ENCODE data around the gene FRS3.

DNA sequence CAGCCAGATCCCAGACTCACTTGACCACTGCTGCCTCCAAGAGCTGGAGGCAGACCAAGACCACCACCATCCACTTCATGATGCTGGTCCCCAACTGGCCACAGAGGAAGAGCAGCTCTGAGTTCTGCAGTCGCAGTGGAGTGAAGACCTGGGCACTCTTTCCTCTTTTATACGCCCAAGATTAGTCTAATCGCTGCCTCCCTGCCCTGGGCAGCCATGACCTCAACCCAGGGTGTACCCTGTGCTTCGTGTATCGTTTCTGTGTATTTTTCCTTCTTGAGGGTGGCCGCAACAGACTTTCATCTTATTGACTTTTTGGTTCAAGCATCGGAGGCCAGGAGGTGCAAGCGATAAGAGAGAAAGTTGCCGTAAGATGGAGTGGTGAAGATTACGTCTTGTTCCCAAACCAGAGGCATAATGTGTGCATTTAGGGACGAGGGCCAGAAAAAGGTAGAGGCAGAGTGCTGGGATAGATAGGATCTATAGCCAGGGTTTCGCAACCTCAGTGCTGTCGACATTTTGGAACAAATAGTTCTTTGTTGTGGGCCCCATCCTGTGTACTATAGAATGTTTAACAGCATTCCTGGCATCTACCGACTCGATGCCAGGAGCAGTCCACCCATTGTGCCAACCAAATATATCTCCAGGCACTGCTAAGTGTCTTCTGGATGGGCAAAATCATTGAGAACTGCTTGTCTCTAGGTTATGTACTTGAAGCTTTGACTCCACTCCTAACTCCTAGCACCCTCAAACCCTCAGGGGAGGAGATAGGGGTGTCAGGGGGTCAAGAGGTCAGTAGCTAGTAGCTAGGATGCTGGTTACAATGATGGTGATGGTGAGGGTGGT is 32.2 kb downstream of the FRS3 start, which contains the start of gene PGC:
- TF ChIP-seq, protein P1, sequence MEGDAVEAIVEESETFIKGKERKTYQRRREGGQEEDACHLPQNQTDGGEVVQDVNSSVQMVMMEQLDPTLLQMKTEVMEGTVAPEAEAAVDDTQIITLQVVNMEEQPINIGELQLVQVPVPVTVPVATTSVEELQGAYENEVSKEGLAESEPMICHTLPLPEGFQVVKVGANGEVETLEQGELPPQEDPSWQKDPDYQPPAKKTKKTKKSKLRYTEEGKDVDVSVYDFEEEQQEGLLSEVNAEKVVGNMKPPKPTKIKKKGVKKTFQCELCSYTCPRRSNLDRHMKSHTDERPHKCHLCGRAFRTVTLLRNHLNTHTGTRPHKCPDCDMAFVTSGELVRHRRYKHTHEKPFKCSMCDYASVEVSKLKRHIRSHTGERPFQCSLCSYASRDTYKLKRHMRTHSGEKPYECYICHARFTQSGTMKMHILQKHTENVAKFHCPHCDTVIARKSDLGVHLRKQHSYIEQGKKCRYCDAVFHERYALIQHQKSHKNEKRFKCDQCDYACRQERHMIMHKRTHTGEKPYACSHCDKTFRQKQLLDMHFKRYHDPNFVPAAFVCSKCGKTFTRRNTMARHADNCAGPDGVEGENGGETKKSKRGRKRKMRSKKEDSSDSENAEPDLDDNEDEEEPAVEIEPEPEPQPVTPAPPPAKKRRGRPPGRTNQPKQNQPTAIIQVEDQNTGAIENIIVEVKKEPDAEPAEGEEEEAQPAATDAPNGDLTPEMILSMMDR (IDR thresholded peaks at IDR 0.05) = no peak
- TF ChIP-seq POLR2A (IDR thresholded peaks at IDR 0.05) = no peak
